Measurements from ENCODE around the gene SUPT20HL1.

GRCh38 chrX:24341795-24342194, 18.6 kb upstream of the SUPT20HL1 start:
- TF ChIP-seq OVOL2 (CRISPR knock-in tag; IDR thresholded peaks at IDR 0.05; ENCODE audit: borderline replicate concordance) (no peak), TEAD4 (CRISPR knock-in tag; IDR thresholded peaks at IDR 0.05) (no peak), MAX (CRISPR knock-in tag; IDR thresholded peaks at IDR 0.05) (no peak), CTCF (IDR thresholded peaks at IDR 0.05) (no peak), FOXJ3 (CRISPR knock-in tag; IDR thresholded peaks at IDR 0.05; ENCODE audit: borderline replicate concordance) (no peak), NR2C2 (CRISPR knock-in tag; IDR thresholded peaks at IDR 0.05) (no peak), TEAD1 (CRISPR knock-in tag; IDR thresholded peaks at IDR 0.05) (no peak), USF2 (CRISPR knock-in tag; IDR thresholded peaks at IDR 0.05) (no peak)
- TF ChIP-seq, protein P1, sequence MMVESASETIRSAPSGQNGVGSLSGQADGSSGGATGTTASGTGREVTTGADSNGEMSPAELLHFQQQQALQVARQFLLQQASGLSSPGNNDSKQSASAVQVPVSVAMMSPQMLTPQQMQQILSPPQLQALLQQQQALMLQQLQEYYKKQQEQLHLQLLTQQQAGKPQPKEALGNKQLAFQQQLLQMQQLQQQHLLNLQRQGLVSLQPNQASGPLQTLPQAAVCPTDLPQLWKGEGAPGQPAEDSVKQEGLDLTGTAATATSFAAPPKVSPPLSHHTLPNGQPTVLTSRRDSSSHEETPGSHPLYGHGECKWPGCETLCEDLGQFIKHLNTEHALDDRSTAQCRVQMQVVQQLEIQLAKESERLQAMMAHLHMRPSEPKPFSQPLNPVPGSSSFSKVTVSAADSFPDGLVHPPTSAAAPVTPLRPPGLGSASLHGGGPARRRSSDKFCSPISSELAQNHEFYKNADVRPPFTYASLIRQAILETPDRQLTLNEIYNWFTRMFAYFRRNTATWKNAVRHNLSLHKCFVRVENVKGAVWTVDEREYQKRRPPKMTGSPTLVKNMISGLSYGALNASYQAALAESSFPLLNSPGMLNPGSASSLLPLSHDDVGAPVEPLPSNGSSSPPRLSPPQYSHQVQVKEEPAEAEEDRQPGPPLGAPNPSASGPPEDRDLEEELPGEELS (CRISPR knock-in tag; IDR thresholded peaks at IDR 0.05) = no peak
